IPS-NIHi7 (cell line): ENCODE results near the gene UMODL1.

ENCODE experiments used
- DNase-seq: peaks from one replicate; pipeline ENCODE4 v3.0.0; 2012; ENCODE audit warnings: mixed read lengths; ENCODE audit errors: extremely low spot score

Gene UMODL1

DNA sequence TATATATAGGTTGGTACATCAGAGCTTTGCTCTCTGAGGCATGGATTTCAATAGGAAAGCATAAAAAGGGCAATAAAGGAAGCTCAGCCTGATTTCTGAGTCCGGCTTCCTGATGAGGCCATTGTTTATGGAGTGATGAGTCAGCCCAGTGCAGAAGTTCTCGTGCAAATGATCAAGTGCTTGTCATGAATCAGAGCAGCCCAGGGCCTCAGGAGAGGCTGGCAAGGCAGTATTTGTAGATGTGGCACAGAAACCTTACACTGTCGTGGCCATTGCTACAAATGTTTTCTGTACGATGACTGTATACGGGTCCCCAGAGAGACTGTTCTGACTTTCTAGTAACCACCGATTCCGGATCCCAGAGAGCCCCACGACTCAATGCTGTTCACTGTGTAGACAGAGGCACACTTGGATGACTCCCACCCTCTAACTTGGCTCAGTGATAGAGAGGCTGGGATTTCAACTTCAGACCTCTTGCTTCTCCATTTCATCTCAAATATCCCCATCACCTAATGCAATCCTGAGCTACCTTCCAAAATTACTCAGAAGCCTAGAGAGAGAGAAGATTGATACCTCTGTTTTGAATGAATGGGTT is 26.8 kb downstream of the UMODL1 start:
- DNase-seq, result no peak

GRCh38 chr21:42098957-42099505 is 27.9 kb downstream of the UMODL1 start:
- DNase-seq, result no peak

GRCh38 chr21:42101246-42101645 is 30.1 kb downstream of the UMODL1 start:
- DNase-seq, result no peak

- DNase-seq, result no peak
These were observed 31.0 kb downstream of the UMODL1 start for GRCh38 chr21:42102076-42102475.

GRCh38 chr21:42102526-42102925 is 31.4 kb downstream of the UMODL1 start:
- no peak for DNase-seq

GRCh38 chr21:42102991-42103390 is 31.9 kb downstream of the UMODL1 start:
- DNase-seq, result no peak

GRCh38 chr21:42103843-42104242 is 32.7 kb downstream of the UMODL1 start:
- no peak for DNase-seq

GRCh38 chr21:42105476-42106315 is 34.6 kb downstream of the UMODL1 start:
- DNase-seq, result no peak

GRCh38 chr21:42106425-42106824 is 35.3 kb downstream of the UMODL1 start:
- no peak for DNase-seq

DNA sequence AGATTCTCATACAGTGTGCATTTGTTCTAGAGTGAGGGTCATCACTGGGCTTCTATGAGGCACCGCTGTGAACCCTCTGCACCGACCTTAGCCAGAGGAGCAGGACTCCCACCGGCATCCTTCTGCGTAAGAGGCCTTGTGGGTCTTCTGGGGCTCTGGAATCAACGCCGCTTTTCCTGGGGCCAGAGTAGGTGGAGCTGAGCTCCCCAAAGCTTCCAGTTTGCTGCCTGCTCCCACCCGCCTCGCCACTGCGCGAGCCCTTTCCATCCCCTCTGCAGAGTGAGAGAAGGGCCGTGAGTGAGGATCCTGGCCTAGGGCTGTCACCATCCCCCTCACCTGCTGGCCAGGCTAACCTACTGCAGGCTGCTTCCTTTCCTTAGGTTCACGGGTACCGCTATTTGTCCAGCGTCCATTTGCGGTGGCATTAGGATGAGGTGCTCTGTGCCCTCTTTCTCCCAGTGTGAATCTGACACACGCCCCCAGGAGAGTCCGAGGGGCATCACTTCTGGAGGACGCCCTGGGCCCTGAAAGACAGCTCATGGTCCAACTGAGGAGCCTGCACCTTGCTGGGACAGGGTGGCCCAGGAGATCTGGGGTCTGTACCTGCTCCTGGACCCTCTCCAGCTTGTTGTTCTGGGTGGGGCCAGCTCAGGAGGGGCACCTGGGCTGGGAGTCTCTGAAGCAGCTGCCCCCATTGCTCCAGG is 36.2 kb downstream of the UMODL1 start:
- peak; percentile 72 for DNase-seq

DNA sequence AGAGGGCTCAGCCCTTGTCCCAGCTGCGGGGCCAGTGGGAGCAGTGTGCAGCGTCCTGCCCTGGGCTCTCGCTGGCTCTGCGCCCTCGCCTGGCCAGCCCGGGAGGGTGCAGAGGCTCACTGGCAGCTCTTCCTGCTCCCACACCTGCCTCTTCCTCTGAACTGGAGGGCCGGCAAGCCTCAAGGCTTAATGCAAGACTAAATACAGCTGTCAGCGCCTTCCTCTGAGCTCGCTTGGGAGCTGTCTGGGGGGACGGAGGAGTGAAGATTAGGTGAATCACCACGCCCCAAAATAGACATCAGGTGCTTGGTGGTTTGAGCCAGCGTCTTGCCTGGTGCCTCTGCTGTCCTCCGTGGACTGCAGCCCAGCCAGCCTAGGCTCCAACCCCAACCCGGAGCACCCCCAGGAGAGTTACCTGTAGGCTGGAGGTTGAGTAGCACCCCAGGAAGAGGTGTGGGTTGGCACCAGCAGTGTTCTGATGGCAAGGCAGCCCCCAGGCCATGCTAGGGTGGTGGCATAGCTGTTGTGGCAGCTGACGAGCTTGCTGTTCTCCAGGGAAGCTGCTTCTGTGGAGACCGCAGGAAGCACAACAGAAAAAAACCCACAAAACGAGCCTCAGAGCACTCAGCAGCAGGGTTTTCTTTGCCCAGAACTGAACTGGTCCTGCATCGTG is 36.9 kb downstream of the UMODL1 start:
- DNase-seq, result peak; percentile 97

DNA sequence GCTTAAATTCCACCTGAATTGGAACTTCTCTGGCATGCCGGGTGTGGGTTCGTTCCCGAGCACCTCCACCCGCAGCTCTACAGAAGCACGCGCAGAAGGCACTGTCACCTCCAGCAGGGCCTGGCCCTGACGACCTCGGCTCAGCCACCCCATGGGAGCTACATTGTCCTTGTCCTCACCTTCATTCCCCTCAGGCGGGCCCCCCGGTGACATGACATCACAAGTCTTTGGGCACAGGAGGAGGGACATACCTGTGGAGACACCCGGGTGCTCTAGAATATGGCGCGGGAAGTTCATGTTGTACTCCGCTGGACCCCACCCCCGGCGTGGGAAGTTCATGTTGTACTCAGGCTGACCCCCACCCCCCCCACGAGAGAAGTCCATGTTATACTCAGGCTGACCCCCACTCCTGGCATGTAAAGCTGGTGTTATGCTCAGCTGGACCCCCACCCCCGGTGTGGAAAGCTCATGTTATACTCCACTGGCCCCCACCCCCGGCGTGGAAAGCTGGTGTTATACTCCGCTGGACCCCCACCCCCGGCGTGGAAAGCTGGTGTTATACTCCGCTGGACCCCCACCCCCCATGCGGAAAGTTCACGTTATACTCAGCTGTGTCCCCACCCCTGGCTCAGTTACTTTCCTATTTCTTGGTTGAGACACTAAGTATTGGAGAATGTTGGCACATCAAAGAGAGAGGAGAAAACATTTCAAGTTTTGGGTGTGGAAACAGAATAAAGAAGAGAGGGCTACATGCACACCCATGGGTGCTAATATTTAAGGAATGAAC is 37.6 kb downstream of the UMODL1 start:
- no peak for DNase-seq

- no peak for DNase-seq
These were observed 38.4 kb downstream of the UMODL1 start for GRCh38 chr21:42109473-42109872.

- DNase-seq, result no peak
These were observed 38.9 kb downstream of the UMODL1 start for GRCh38 chr21:42109873-42110525.

DNA sequence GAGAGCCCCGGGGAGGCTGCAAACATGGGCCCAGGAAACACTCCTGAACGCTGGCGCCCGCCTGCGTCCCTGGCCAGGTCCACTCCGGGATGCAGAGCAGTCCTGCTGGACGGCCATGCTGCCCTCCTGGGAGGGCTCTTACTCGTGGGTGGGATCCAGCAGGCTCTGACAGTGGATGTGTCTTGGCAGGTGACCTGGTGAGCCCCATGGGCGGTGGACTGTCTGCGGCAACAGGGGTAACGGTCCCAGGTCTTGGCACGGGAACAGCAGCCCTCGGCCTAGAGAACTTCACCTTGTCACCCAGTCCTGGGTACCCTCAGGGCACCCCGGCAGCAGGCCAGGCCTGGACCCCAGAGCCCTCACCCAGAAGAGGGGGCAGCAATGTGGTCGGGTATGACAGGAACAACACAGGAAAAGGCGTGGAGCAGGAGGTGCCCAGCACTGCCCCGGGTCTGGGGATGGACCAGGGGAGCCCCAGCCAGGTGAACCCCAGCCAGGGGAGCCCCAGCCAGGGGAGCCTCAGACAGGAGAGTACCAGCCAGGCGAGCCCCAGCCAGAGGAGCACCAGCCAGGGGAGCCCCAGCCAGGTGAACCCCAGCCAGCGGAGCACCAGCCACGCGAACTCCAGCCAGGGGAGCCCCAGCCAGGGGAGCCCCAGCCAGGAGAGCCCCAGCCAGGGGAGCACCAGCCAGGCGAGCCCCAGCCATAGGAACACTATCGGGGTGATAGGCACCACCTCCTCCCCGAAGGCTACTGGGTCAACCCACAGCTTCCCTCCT is 39.8 kb downstream of the UMODL1 start:
- no peak for DNase-seq

DNA sequence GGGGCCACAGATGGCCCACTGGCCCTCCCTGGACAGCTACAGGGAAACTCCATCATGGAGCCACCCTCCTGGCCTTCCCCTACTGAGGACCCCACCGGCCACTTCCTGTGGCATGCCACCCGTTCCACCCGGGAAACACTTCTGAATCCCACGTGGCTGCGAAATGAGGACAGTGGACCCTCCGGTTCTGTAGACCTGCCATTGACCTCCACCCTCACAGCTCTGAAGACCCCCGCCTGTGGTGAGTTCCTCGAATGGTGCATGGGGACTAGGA is 40.3 kb downstream of the UMODL1 start:
- no peak for DNase-seq

DNA sequence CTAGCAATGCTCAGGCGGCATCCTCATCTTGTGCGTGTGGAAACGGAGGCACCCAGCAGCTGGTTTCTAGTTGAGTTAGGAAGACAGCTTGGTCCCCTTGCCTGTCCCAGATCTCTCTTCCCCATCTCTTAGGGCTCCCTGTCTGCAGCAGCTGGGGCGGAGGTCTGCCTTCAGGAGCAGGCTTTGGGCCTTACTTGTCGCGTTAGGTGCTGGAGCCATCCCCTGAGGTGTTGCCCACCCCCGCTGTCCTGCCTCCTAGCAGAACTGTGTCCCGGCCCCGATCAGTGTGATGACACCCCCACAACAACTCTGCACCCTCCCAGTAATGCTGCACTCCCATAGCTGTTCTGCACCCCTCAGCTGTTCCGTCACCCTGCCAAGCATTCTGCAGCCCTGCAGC is 40.7 kb downstream of the UMODL1 start:
- no peak for DNase-seq

DNA sequence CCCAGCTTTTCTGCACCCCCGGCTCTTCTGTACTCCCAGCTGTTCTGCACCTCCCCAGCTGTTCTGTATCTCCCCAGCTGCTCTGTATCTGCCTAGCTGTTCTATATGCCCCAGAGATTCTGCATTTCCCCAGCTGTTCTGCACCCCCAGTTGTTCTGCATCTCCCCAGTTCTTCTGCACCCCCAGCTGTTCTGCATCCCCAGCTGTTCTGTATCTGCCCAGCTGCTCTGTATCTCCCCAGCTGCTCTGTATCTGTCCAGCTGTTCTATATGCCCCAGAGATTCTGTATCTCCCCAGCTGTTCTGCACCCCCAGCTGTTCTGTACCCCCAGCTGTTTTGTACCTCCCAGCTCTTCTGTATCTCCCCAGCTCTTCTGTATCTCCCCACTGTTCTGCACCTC is 41.1 kb downstream of the UMODL1 start:
- no peak for DNase-seq

DNA sequence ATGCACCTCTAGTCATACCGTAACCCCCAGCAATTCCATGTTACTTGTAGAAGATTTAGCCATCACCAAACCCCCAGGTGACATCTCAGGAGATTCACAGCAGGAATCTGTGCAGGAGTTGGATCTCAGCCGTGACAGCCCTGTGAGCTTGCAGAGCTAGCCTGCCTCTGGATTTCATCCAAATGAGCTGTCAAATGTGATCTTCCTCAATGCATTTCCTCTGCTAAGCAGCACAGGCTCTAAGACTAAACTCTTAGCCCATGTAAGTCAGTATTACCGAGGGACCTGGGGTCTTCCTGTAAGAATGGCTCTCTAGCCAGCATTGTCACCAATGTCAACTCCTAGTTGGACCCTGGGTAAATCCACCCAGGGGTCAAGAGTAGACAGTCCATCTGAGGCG is 41.7 kb downstream of the UMODL1 start:
- DNase-seq, result no peak

- no peak for DNase-seq
These were observed 42.9 kb downstream of the UMODL1 start for GRCh38 chr21:42113926-42114409.
